WTC11 (cell line): ENCODE results near the gene SERPINF2. TPM values are rescaled to one million over a fixed set of nuclear protein-coding genes. Genes with fewer than 3 reads are reported as not detected.
"Not testable (repeated sequence)": the region's sequence is repeated elsewhere in the genome, so short reads cannot be mapped to it uniquely, and the experiment has no call there.

ENCODE experiments used
- ATAC-seq: fragments of 200-7000 bp; cut with Tn5 transposase; 2 replicates; pipeline ENCODE4 v1.10.0; 2021; ENCODE audit warnings: mild to moderate bottlenecking, moderate library complexity
- CTCF ChIA-PET: fragments of 300-600 bp; sonication (Branson Sonifier 250); formaldehyde crosslinking; loops from one replicate; lab custom pipeline; 2021; ENCODE audit warnings: antibody characterized with exemption; lab: Charles Lee
- POLR2A ChIA-PET: fragments of 350-600 bp; sonication (Branson Sonifier 250); formaldehyde crosslinking; loops from one replicate; lab custom pipeline; 2021; ENCODE audit warnings: antibody characterized with exemption; lab: Charles Lee
- DNase-seq: peaks from one replicate; pipeline ENCODE4 v3.0.0; 2021; ENCODE audit warnings: low spot score
- H3K27ac Mint-ChIP-seq: 2 replicates; pipeline ENCODE4 v1.8.0; 2021; ENCODE audit warnings: mixed read lengths
- H3K27me3 Mint-ChIP-seq: 2 replicates; pipeline ENCODE4 v1.8.0; 2021; ENCODE audit warnings: low read depth, mild to moderate bottlenecking, moderate library complexity, mixed read lengths
- H3K36me3 Mint-ChIP-seq: 2 replicates; pipeline ENCODE4 v1.8.0; 2021; ENCODE audit warnings: mixed read lengths
- H3K4me1 Mint-ChIP-seq: 2 replicates; pipeline ENCODE4 v1.8.0; 2022; ENCODE audit warnings: mixed read lengths
- H3K4me3 Mint-ChIP-seq: 2 replicates; pipeline ENCODE4 v1.8.0; 2021; ENCODE audit warnings: mild to moderate bottlenecking, moderate library complexity, mixed read lengths
- H3K9me3 Mint-ChIP-seq: 2 replicates; pipeline ENCODE4 v1.8.0; 2021; ENCODE audit warnings: mixed read lengths
- ARID4B ChIP-seq: sonication (generic); formaldehyde crosslinking; IDR thresholded peaks from 2 replicates; pipeline ENCODE4 v1.8.0; 2023; ENCODE audit warnings: missing genetic modification reagents, mild to moderate bottlenecking, borderline replicate concordance
- CDX4 ChIP-seq: fragments of 250-450 bp; sonication (Bioruptor Pico); IDR thresholded peaks from 2 replicates; pipeline ENCODE4 v1.9.0; 2021; ENCODE audit warnings: moderate library complexity, mild to moderate bottlenecking, inconsistent platforms, borderline replicate concordance
- CREB1 ChIP-seq: sonication (generic); formaldehyde crosslinking; IDR thresholded peaks from 2 replicates; pipeline ENCODE4 v1.8.0; 2023; ENCODE audit warnings: mild to moderate bottlenecking, missing genetic modification reagents
- CTCF ChIP-seq: fragments of 200-600 bp; IDR thresholded peaks from 2 replicates; pipeline ENCODE4 v1.8.0; 2022; ENCODE audit warnings: antibody characterized with exemption
- ETV6 ChIP-seq: sonication (generic); formaldehyde crosslinking; IDR thresholded peaks from 2 replicates; pipeline ENCODE4 v1.8.1; 2022; ENCODE audit warnings: mild to moderate bottlenecking, missing genetic modification reagents
- FOXJ3 ChIP-seq: sonication (generic); formaldehyde crosslinking; IDR thresholded peaks from 2 replicates; pipeline ENCODE4 v1.9.0; 2021; ENCODE audit warnings: missing genetic modification reagents, mild to moderate bottlenecking, borderline replicate concordance
- FOXK1 ChIP-seq: sonication (generic); formaldehyde crosslinking; IDR thresholded peaks from 2 replicates; pipeline ENCODE4 v1.8.0; 2022; ENCODE audit warnings: mild to moderate bottlenecking, moderate library complexity, missing genetic modification reagents
- FOXP1 ChIP-seq: sonication (generic); formaldehyde crosslinking; IDR thresholded peaks from 2 replicates; pipeline ENCODE4 v1.8.0; 2022; ENCODE audit warnings: missing genetic modification reagents, mild to moderate bottlenecking, moderate library complexity, borderline replicate concordance
- GTF2I ChIP-seq: fragments of 250-450 bp; sonication (Bioruptor Pico); conservative IDR thresholded peaks from 2 replicates; pipeline ENCODE4 v1.4.0; 2021; ENCODE audit warnings: mild to moderate bottlenecking
- HMGA2 ChIP-seq: fragments of 250-450 bp; sonication (Bioruptor Pico); IDR thresholded peaks from 2 replicates; pipeline ENCODE4 v1.4.0; 2021; ENCODE audit warnings: mild to moderate bottlenecking, moderate library complexity
- OVOL2 ChIP-seq: fragments of 250-450 bp; sonication (Bioruptor Pico); IDR thresholded peaks from 2 replicates; pipeline ENCODE4 v1.9.0; 2021; ENCODE audit warnings: mild to moderate bottlenecking, borderline replicate concordance
- SMAD3 ChIP-seq: sonication (generic); formaldehyde crosslinking; IDR thresholded peaks from 2 replicates; pipeline ENCODE4 v1.8.0; 2022; ENCODE audit warnings: missing genetic modification reagents, mild to moderate bottlenecking, borderline replicate concordance
- SMAD4 ChIP-seq: sonication (generic); formaldehyde crosslinking; IDR thresholded peaks from 2 replicates; pipeline ENCODE4 v1.8.0; 2022; ENCODE audit warnings: mild to moderate bottlenecking, missing genetic modification reagents
- ZNF281 ChIP-seq: sonication (generic); formaldehyde crosslinking; IDR thresholded peaks from 2 replicates; pipeline ENCODE4 v1.8.0; 2023; ENCODE audit warnings: mild to moderate bottlenecking, missing genetic modification reagents
- ZNF532 ChIP-seq: fragments of 250-450 bp; sonication (Bioruptor Pico); IDR thresholded peaks from 2 replicates; pipeline ENCODE4 v1.9.0; 2021; ENCODE audit warnings: mild to moderate bottlenecking, borderline replicate concordance
- total RNA-seq: library from RNA; stranded (reverse); gene quantifications from 3 replicates; pipeline ENCODE4 v1.2.3, GENCODE V29; 2021
- TF ChIP-seq, protein P1 (sequence below): sonication (generic); formaldehyde crosslinking; conservative IDR thresholded peaks from 2 replicates; pipeline ENCODE4 v1.8.1; 2022; ENCODE audit warnings: mild to moderate bottlenecking, missing genetic modification reagents
- TF ChIP-seq, protein P2 (sequence below): sonication (generic); formaldehyde crosslinking; IDR thresholded peaks from 2 replicates; pipeline ENCODE4 v1.8.0; 2022; ENCODE audit warnings: mild to moderate bottlenecking, missing genetic modification reagents

SERPINF2 gene
- total RNA-seq, 1 experiment from 2014 or later, result 1.6 TPM

GRCh38 chr17:1697681-1698080 is 45.0 kb upstream of the SERPINF2 start (continued):
- no peak for TF ChIP-seq ZNF532
- no peak for TF ChIP-seq SMAD4
- TF ChIP-seq, protein P1, sequence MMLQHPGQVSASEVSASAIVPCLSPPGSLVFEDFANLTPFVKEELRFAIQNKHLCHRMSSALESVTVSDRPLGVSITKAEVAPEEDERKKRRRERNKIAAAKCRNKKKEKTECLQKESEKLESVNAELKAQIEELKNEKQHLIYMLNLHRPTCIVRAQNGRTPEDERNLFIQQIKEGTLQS (CRISPR knock-in tag), result no peak
- no peak for TF ChIP-seq FOXJ3 (CRISPR knock-in tag)
- TF ChIP-seq FOXK1, result no peak
- TF ChIP-seq CTCF, result no peak
- no peak for TF ChIP-seq GTF2I (CRISPR knock-in tag)
- no peak for TF ChIP-seq SMAD3 (CRISPR knock-in tag)
- no peak for TF ChIP-seq ETV6 (CRISPR knock-in tag)
- TF ChIP-seq, all 79 proteins: peak for 0

- POLR2A ChIA-PET, H3K4me1 Mint-ChIP-seq, H3K27ac Mint-ChIP-seq, H3K27me3 Mint-ChIP-seq, ATAC-seq, H3K36me3 Mint-ChIP-seq, H3K9me3 Mint-ChIP-seq, DNase-seq, H3K4me3 Mint-ChIP-seq: not testable (repeated sequence)
- CTCF ChIA-PET, result interaction anchor here (2.2 kb wide), 1 partner anchor 51 kb away, joined by 8 read pairs; the partner anchor contains the start of gene RILP
Measured at GRCh38 chr17:1699891-1700290, 42.8 kb upstream of the SERPINF2 start.

GRCh38 chr17:1703063-1703462 is 39.6 kb upstream of the SERPINF2 start:
- Mint-ChIP-seq H3K4me1 (peaks cover 3% of the 10 kb centered on the region), H3K4me3 (no peak overlapping the region), H3K36me3 (no peaks in the 10 kb centered on the region), H3K27me3 (peaks cover 4% of the 10 kb centered on the region; the same call in 1 of the 2 replicates), H3K27ac (no peak overlapping the region; the same call in 1 of the 2 replicates), H3K9me3 (no peaks in the 10 kb centered on the region)
- DNase-seq (no peak), ATAC-seq (no peak)
- CTCF ChIA-PET, result interaction anchor here (0.7 to 1.6 kb wide), 2 partner anchors 11 to 352 kb away, joined by 3 to 8 read pairs; no protein-coding TSS in a partner anchor
- POLR2A ChIA-PET, result no interaction called here
- no peak for TF ChIP-seq ZNF281 (CRISPR knock-in tag)
- no peak for TF ChIP-seq CDX4 (CRISPR knock-in tag)
- TF ChIP-seq OVOL2 (CRISPR knock-in tag), result no peak
- no peak for TF ChIP-seq HMGA2 (CRISPR knock-in tag)
- no peak for TF ChIP-seq ARID4B
- TF ChIP-seq FOXP1 (CRISPR knock-in tag), result no peak
- no peak for TF ChIP-seq CREB1 (CRISPR knock-in tag)
- TF ChIP-seq, protein P2, sequence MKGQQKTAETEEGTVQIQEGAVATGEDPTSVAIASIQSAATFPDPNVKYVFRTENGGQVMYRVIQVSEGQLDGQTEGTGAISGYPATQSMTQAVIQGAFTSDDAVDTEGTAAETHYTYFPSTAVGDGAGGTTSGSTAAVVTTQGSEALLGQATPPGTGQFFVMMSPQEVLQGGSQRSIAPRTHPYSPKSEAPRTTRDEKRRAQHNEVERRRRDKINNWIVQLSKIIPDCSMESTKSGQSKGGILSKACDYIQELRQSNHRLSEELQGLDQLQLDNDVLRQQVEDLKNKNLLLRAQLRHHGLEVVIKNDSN (CRISPR knock-in tag), result no peak
